Measurements from ENCODE around the gene STK39.

Gene STK39

DNA sequence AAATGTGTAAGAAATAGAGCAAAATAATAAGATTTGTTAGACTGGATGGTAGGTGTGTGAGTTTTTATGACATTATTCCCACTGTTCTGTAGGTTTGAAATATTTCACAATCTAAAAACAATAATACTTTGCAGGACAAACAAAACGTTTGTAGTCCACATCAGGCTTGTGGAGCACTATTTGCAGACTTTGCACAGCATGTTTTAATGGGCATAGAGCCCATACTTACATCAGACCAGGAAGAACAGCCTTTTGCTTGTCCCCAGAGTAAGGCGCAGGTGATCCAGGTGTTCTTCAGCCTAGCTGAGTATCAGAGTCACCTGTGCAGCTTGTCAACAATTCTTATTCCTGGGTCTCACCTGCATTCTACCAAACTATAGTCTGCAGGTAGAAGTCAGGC is 9.1 kb upstream of the STK39 start:
- Histone ChIP-seq H3K27ac (no peak overlapping the region), H3K27me3 (no peaks in the 10 kb centered on the region), H3K4me1 (peaks cover 0 to 12% (median 0%) of the 10 kb centered on the region in 4 donors), H3K36me3 (no peaks in the 10 kb centered on the region), H3K9me3 (peaks cover 0 to 17% (median 8%) of the 10 kb centered on the region in 3 donors), H3K4me3 (no peak overlapping the region)
- no peak for DNase-seq
- intact Hi-C loops (cut with DNase I; ENCODE audit: low total_unique reads), result no loop called here
- TF ChIP-seq CTCF (IDR thresholded peaks at IDR 0.05), result no peak

DNA sequence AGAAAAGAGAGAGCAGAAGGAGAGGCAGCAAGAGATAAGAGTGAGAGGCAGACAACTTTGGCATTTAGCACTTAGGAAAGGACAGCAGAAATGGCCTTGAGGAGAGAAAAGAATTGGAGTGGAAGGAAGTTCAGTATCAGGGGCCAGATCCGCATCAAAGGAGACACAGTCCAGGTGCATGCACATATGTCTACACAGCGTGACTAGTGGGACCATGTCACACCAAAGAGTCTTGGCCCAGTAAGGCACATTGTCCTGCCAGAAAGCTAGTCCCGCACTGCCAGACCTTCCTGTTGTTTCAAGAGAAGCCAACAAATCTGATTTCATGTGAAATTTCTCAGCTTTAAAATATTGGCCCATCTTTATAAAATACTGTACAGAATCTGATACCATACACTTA is 8.5 kb upstream of the STK39 start:
- intact Hi-C loops (cut with DNase I; ENCODE audit: low total_unique reads), result no loop called here

GRCh38 chr2:168255103-168255502 is 7.7 kb upstream of the STK39 start:
- peaks cover 0 to 17% (median 8%) of the 10 kb centered on the region in 3 donors for H3K9me3 ChIP-seq
- no peak overlapping the region for H3K27ac ChIP-seq
- H3K4me3 ChIP-seq, result no peak overlapping the region
- intact Hi-C loops (cut with DNase I; ENCODE audit: low total_unique reads), result no loop called here
- H3K4me1 ChIP-seq, result peaks cover 0 to 12% (median 0%) of the 10 kb centered on the region in 4 donors
- no peaks in the 10 kb centered on the region for H3K27me3 ChIP-seq
- no peak for TF ChIP-seq CTCF (IDR thresholded peaks at IDR 0.05)
- H3K36me3 ChIP-seq, result no peaks in the 10 kb centered on the region
- DNase-seq, result no peak

More for the DNA sequence above, 8.5 kb upstream of the STK39 start:
- Histone ChIP-seq H3K4me1 (peaks cover 0 to 12% (median 0%) of the 10 kb centered on the region in 4 donors), H3K36me3 (no peaks in the 10 kb centered on the region), H3K4me3 (no peak overlapping the region), H3K27me3 (no peaks in the 10 kb centered on the region), H3K27ac (no peak overlapping the region), H3K9me3 (peaks cover 0 to 17% (median 8%) of the 10 kb centered on the region in 3 donors)
- TF ChIP-seq CTCF (IDR thresholded peaks at IDR 0.05), result no peak
- DNase-seq, result no peak

DNA sequence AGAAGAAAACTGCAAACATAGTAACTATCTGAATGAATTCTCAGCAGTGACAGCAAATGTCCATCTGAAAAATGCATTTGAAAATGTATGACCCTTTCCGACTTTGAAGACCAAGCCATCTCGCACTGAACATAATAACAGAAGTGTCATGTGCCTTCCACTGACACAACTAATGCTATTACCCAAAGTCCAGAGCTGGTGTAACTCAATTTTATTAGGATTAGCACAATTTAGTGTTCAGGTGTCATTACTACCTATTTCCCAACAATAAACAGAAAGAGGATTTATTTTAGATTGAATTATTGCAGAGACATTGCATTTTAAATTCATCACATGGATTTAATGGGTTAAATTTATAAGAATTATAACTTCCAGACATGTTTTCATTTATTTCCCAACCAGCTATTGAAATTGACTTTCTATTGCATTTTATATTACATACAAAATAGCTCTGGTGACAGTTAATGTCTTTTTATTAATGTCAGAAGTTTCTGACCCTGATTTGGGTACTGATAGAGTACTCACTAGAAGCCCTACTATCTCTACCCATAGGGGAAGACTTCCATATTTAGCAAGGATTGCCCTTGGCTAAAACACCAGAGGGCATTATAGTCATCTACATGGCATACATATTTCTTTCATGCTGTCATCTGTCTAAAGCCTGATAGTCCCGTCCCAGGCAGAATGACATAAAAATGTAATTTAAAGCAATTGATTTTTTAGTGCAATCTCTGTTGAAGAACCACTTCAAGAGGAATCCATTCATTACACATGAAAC is 7.0 kb upstream of the STK39 start:
- intact Hi-C loops (cut with DNase I; ENCODE audit: low total_unique reads), result no loop called here

GRCh38 chr2:168253379-168253778 is 6.0 kb upstream of the STK39 start:
- H3K27me3 ChIP-seq, result no peaks in the 10 kb centered on the region
- H3K27ac ChIP-seq, result no peak overlapping the region
- H3K4me3 ChIP-seq, result no peak overlapping the region
- no peak for DNase-seq
- intact Hi-C loops (cut with DNase I; ENCODE audit: low total_unique reads), result no loop called here
- H3K4me1 ChIP-seq, result peaks cover 0 to 12% (median 1%) of the 10 kb centered on the region in 4 donors
- H3K9me3 ChIP-seq, result peaks cover 0 to under 1% (median 0%) of the 10 kb centered on the region in 3 donors
- no peaks in the 10 kb centered on the region for H3K36me3 ChIP-seq
- no peak for TF ChIP-seq CTCF (IDR thresholded peaks at IDR 0.05)

More for the DNA sequence above, 7.0 kb upstream of the STK39 start:
- no peak for TF ChIP-seq CTCF (IDR thresholded peaks at IDR 0.05)
- Histone ChIP-seq H3K4me3 (no peak overlapping the region), H3K4me1 (peaks cover 0 to 12% (median 0%) of the 10 kb centered on the region in 4 donors), H3K27me3 (no peaks in the 10 kb centered on the region), H3K36me3 (no peaks in the 10 kb centered on the region), H3K9me3 (peaks cover 0 to 11% (median 5%) of the 10 kb centered on the region in 3 donors), H3K27ac (no peak overlapping the region)
- DNase-seq, result no peak
